Uterine smooth muscle cell (primary cell): Measurements from ENCODE around the gene ALDH1A1. TPM values are rescaled to one million over a fixed set of nuclear protein-coding genes. Genes with fewer than 3 reads are reported as not detected.

Experiments
- total RNA-seq: library from RNA; depleted of rRNA; stranded (reverse); fragments of >200 nt; gene quantifications from 2 replicates; pipeline ENCODE4 v1.2.3, GENCODE V29; 2014

Gene ALDH1A1
- 69.4 and 232 TPM in 2 replicates for total RNA-seq

GRCh38 chr9:72952914-72953313 lies at the start of gene ALDH1A1:
Gene ALDH1A1 (minus strand): TSS chr9:72953053. CDS start chr9:72953000, 53 bp downstream.

Other genes with a start within 250 kb of the ALDH1A1 start
- 854 and 1,386 TPM in 2 replicates for gene ANXA1, start 198.8 kb upstream of the ALDH1A1 start, total RNA-seq